ENCODE measurements around the gene APPBP2. TPM values are rescaled to one million over a fixed set of nuclear protein-coding genes. Genes with fewer than 3 reads are reported as not detected.
"Not testable (repeated sequence)": the region's sequence is repeated elsewhere in the genome, so short reads cannot be mapped to it uniquely, and the experiment has no call there.

APPBP2 gene
- polyA plus RNA-seq, 3 donors: 4.6 to 12.6 (median 12.2) TPM

GRCh38 chr17:60419875-60420274 is 106.2 kb downstream of the APPBP2 start:
- not testable (repeated sequence) for H3K27ac ChIP-seq (ENCODE audit: low read depth, low read length)
- 92 to 98% (median 97%) methylated on average over 7 of the region's 7 CpGs for WGBS, 3 donors

- not testable (repeated sequence) for H3K27ac ChIP-seq (ENCODE audit: low read depth, low read length)
- 83 to 95% (median 91%) methylated on average over 4 of the region's 4 CpGs for WGBS, 3 donors
These were observed 107.0 kb downstream of the APPBP2 start for GRCh38 chr17:60419003-60419402.

DNA sequence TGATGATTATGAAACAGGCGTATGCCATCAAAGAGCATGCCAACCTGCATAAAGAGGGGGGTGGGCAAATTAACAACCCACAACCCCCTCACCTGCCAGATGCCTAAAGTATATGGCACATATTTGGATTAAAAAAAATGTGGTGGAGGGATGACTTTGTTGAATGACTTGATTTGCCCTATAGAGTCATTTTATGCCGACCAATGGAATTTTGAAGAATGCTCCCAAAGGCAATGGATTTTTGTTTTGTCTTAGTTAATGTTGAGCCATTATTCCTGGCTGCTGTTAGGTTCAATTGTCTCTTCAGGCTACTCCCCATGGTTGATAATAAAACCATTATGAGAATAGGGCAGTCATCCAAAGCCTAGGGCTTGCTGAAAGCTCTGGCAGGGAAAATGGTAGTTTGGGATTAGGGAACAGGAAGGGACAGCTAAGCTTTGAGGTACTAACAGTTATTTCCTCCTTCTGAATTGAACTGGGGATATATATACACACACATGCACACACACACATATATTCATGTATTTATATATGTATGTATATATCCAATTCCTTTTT is 109.6 kb downstream of the APPBP2 start:
- 70 to 77% (median 75%) methylated on average over 2 of the region's 2 CpGs for WGBS, 3 donors
- H3K27ac ChIP-seq (ENCODE audit: low read depth, low read length): no peak overlapping the region

- 90 to 92% (median 90%) methylated on average over 1 of the region's 1 CpG for WGBS, 3 donors
- no peak overlapping the region for H3K27ac ChIP-seq (ENCODE audit: low read depth, low read length)
These were observed 110.9 kb downstream of the APPBP2 start for GRCh38 chr17:60415146-60415545.

DNA sequence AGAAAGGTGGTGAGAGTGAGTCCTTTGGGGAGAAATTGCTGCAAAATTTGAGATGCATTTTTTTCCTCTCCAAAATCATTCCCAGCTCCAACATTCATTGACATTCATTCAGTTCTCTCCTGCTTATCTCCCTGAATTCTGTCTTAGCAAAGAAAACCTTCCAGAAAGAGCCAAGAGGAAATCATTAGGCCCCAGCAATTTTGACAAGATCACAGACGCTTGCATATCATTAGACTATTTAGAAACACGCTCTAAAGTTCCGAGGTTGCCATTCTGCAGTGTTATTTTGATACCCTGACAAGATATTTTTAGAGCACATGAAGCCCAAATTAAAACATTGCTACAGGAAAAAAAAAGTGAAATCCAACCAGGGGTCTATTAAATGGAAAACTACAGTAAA is 113.3 kb downstream of the APPBP2 start:
- 73 to 88% (median 87%) methylated on average over 3 of the region's 3 CpGs for WGBS, 3 donors
- H3K27ac ChIP-seq (ENCODE audit: low read depth, low read length): no peak overlapping the region

DNA sequence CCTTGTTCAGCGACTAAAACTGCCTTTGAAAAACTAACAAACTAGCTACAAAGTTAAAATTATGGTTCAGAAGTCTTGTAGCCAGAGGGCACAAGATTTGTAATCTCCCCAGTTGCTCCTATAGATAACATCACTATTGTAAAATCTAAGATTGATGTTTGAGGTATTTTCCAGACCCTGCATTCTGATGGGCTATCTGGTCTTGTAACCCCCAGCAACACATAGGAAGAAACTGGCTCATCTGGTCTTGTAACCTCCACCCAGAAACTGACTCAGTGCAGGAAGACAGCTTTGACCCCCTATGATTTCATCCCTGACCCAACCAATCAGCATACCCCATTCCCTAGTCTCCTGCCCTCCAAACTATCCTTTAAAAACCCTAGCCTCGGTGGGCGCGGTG is 116.0 kb downstream of the APPBP2 start:
- WGBS, 3 donors: 94 to 98% (median 97%) methylated on average over 4 of the region's 4 CpGs
- H3K27ac ChIP-seq (ENCODE audit: low read depth, low read length): no peak overlapping the region

DNA sequence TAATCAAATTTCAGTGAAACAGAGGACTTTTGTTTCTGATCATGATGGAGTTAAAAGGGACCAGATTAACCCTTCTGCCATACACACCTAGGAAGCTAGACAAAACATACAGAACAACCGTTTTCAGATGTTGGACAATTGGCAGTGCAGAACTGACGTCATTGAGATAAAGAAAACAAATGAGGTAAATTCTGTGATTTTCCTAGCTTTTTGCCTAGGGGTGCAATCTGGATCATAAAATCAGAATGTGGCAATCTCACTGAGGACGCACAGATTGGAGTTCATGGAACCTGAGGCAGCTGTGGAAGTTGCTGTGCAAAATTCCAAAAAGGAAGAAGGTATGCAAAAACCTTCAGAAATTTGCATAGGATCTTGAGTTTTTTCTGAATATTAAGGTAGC is 119.2 kb downstream of the APPBP2 start:
- WGBS, 3 donors: 70 to 90% (median 85%) methylated on average over 3 of the region's 3 CpGs
- no peak overlapping the region for H3K27ac ChIP-seq (ENCODE audit: low read depth, low read length)

DNA sequence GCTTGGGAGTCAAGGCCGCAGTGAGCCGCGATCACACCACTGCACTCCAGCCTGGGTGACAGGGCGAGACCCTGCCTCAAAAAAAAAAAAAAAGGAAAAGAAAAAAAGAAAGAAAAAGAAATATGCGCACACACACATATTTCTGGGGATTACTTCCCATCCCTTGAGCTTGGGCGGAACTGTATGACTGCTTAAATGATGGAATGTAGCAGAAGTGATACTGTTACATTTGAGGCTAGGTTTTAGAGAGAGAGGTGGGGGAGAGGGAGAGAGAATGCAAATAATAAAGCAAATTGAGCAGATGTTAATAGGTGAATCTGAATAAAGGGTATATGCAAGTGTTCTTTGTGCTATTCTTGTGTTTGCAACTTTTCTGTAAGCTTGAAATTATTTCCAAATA is 122.1 kb downstream of the APPBP2 start:
- WGBS, 3 donors: 81 to 86% (median 84%) methylated on average over 6 of the region's 6 CpGs
- H3K27ac ChIP-seq (ENCODE audit: low read depth, low read length): no peak overlapping the region

DNA sequence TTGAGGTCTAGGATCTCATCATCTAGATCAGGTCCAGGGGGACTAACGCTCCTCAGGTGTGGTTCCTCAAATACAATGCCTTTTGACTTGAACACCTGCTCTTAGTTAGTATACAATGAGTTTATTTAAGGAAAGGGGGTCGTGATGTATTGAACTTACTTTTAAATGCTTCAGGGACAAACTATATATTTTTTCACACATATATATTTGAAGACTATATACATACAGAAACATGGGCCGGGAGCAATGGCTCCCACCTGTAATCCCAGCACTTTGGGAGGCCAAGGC is 122.6 kb downstream of the APPBP2 start:
- H3K27ac ChIP-seq (ENCODE audit: low read depth, low read length): no peak overlapping the region
- 84 to 91% (median 87%) methylated on average over 3 of the region's 3 CpGs for WGBS, 3 donors

DNA sequence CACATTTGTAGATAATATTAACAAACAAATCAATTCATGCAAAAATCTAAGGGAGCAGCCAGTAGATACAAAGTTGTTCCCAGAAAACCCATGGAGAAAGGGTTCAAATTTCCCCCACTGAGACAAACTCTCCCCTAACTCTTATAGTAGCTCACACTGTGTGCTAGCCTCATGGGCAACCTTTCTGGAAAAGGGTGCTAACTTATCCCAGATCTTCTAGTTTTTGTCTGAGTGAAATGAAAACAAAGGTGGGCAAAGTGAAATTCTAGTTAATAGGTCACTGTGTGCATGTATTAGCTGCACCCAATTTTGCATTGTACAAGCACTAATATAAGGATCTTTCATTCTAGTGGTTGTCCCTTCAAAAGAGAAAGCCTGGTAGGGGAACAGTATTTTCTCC is 124.2 kb downstream of the APPBP2 start:
- no peak overlapping the region for H3K27ac ChIP-seq (ENCODE audit: low read depth, low read length)

- H3K27ac ChIP-seq (ENCODE audit: low read depth, low read length): no peak overlapping the region
These were observed 127.6 kb downstream of the APPBP2 start for GRCh38 chr17:60398227-60398959.

GRCh38 chr17:60396412-60396811 is 129.6 kb downstream of the APPBP2 start:
- 68 to 84% (median 80%) methylated on average over 3 of the region's 3 CpGs for WGBS, 3 donors
- no peak overlapping the region for H3K27ac ChIP-seq (ENCODE audit: low read depth, low read length)

More at GRCh38 chr17:60398227-60398959, 127.6 kb downstream of the APPBP2 start:
- WGBS, 3 donors: 53 to 82% (median 55%) methylated on average over 3 of the region's 3 CpGs

DNA sequence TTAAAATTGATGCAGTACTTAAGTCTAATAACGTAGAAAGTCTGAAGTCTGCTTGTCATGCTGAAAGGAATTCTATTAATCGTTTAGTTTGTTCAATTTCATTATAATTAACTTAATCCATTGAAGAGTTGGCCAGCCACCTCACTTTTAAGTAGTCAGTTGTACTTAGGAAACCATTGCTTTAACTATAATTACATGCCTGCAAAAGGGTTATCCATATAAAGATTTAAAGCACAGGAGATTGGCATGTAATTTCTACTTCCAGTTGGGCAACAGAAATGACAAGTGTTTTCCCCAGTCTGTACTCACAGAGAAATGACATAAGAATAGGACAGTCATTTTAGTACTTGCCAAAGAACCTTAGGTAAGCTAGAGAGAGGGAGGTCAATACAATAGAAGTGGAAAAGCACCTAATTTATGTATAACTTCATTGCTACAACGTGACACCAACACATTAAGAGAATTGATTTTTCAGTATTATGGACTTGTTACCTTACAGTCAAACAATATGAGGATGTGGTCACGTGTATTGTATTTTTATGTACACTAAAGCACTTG is 130.5 kb downstream of the APPBP2 start:
- 66 to 78% (median 73%) methylated on average over 4 of the region's 4 CpGs for WGBS, 3 donors
- no peak overlapping the region for H3K27ac ChIP-seq (ENCODE audit: low read depth, low read length)

GRCh38 chr17:60393840-60394723 is 132.0 kb downstream of the APPBP2 start:
- H3K27ac ChIP-seq (ENCODE audit: low read depth, low read length): no peak overlapping the region
- WGBS, 3 donors: 84 to 92% (median 91%) methylated on average over 17 of the region's 17 CpGs

Other genes starting within 250 kb of the APPBP2 start
- gene USP32, start 134.1 kb downstream of the APPBP2 start, polyA plus RNA-seq: 10 to 100 TPM in 2 of 3 donors, 1 to 10 TPM in 1; 6.3 to 20.9 (median 17.3) TPM
- gene CHCT1, start 103.8 kb downstream of the APPBP2 start, polyA plus RNA-seq: under 1 TPM in 2 of 3 donors, not detected in 1; 0.07 to 0.24 TPM
- 1 to 10 TPM; 3.3 to 8.2 (median 7.0) TPM for gene PPM1D, start 74.0 kb upstream of the APPBP2 start, polyA plus RNA-seq
- 1 to 10 TPM; 5.2 to 8.5 (median 5.4) TPM for gene BCAS3, start 151.6 kb upstream of the APPBP2 start, polyA plus RNA-seq

All from adipose tissue (tissue), 3 donors.